COLO668 (cell line): ENCODE data around the gene CTNNA3.
A peak's percentile ranks its signal among the peaks of the same experiment; 100 is the strongest.

Experiments
- DNase-seq: peaks from one replicate; lab custom pipeline; 2025; ENCODE audit not compliant: unreplicated experiment; lab: John Stamatoyannopoulos, UW

Gene CTNNA3

GRCh38 chr10:67141300-67141699 is 554.7 kb downstream of the CTNNA3 start:
- no peak for DNase-seq

DNA sequence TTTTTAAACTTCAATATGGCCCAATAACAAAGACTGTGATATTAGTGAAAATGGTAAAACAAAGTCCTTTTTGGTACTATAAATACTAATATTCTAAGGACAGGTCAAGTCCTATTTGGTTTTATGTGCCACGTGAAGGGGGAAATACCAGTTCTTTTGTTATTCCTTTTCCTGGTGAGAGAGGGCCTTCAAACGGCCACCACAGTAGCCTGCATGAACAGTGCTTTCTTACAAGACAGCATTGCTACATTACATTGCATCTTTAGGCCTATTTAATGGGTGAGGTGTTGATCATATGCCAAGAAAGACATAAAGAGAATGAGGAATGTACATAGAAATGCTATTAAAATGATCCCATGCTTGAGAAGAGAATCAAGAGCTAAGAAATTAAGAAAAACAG is 555.4 kb downstream of the CTNNA3 start:
- DNase-seq: no peak

GRCh38 chr10:67127441-67127840 is 568.6 kb downstream of the CTNNA3 start:
- DNase-seq: no peak

- no peak for DNase-seq
These were observed 576.3 kb downstream of the CTNNA3 start for GRCh38 chr10:67119651-67120050.

GRCh38 chr10:67115972-67116371 is 580.0 kb downstream of the CTNNA3 start:
- no peak for DNase-seq

- DNase-seq: peak; percentile 10
These were observed 581.0 kb downstream of the CTNNA3 start for GRCh38 chr10:67114945-67115344.

DNA sequence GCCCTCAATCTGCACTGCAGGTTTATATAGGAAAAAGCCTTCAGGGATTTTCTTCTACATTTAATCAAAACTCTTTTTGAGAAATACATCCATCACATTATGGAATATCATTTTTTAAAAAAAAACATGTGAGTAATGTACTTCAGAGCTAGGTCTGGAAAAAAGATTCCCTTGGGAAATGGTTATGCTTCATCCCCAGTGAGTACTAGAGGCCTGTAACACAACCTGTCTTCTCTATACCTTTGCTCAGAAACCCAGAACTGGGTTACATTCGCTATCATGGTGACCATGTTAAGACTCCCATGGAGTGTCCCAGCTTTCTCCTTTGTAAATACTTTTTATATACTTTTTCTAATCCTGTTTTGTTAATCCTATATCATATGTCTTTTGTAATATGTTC is 583.2 kb downstream of the CTNNA3 start:
- no peak for DNase-seq

DNA sequence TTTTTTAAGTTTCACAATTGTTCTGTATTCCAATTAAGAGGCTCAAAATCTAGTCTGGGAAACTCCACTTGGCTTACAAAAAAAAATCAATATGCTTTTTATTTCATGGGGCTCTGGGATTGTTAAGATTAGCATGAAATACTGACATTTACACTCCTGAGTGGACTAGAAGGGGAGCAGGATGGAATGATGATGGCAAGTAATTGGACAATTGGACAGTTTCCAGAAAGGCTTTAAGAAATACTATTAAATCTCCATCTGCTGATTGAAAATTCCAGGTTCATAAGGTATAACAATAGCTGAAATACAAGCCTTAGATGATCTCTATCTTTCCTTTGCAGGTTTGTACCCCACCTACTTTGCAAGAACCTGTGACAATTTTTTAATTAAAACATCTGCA is 585.7 kb downstream of the CTNNA3 start:
- no peak for DNase-seq

GRCh38 chr10:67107670-67108069 is 588.3 kb downstream of the CTNNA3 start:
- no peak for DNase-seq

GRCh38 chr10:67100951-67101350 is 595.0 kb downstream of the CTNNA3 start:
- DNase-seq: no peak

- DNase-seq: peak; percentile 0
These were observed 597.5 kb downstream of the CTNNA3 start for GRCh38 chr10:67098461-67098860.

DNA sequence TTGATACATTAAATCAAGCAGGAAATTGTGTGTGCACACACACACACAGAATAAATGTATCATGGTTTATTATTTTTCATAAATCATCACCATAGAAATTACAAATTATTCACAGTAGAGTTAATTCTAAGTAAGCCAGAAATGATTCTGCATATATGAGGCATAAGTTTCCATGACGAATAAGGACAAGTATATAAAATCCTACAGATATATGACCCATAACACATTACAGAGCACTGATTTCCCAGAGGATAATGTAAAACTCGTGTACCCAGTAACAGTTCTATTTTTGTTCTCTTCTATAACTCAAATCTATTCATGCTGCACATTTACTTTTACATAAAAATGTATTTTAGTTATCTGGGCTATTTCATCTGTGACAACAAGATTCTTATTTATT is 600.5 kb downstream of the CTNNA3 start:
- DNase-seq: no peak

GRCh38 chr10:67088036-67088435 is 608.0 kb downstream of the CTNNA3 start:
- no peak for DNase-seq

- no peak for DNase-seq
These were observed 608.9 kb downstream of the CTNNA3 start for GRCh38 chr10:67087135-67087425.

DNA sequence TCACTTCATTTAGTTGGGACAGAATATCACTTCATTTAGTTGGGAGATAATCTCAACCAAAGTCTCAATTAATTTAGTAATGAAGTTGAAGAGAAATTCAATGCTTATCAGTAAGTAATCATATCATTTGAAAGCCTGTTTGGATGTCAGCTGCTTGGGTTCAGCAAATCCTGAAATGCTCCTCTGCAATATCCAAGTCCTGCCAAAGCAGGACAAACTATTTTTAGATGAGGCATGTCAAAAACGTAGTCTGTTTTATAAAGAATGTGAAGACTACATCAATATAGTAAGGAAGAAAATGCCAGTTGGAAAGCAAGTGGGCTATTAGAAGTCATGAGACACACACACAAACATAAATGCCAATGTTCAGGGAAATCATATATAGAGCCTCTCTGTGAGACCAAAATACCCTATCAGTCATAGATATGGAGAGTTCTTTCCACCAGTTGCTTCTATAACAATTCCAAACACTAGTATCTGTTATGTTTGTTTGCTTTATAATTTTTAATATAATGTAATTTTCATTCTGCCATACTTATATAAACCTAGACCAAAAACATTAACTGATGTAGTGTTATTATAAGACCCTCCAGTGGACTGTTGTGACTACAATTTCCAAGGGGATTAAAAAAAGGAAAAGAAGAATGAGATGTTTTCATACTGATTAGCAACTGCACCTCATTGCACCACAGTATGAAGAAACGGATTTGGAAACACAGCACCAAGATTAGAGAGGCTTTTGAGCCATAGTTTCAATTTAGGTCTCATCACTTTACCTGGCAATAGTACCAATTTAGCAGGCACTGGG is 609.5 kb downstream of the CTNNA3 start:
- DNase-seq: no peak

DNA sequence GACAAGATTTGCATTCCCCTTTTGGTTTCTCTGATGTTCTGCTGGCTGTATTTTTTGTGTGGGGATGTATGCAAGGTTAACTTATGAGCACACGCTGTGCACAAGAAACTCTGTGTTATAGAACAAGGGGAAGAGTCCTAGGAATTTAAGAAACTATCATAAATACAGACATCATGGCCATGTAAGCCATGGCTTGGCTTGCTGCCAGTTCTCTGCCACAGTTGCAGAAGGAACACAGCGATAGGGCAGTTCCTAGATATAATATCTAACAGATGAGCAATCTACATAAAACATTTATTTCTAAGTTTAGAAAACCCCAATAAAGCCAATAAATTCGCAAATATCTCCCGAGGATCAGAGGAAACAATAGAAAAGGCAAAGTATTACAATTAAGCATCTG is 616.9 kb downstream of the CTNNA3 start:
- DNase-seq: peak; percentile 0

DNA sequence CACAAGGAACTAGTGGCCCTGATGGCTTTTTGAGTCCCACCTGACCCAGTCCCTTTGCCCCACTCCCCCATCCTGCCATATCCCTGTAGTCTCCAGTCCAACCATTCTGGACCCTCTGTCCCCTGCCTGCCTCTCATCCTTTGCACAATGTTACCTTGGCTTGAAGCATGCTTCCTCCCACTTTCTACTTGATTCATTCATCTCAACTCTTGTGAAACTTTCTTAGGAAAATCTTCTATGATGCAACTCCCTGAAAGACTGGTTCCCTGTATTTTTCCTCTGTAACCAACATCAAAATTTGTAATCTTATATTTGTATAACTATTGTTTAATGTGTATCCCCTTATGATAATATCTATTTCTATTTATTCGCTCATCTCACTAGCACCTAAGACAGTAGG is 618.6 kb downstream of the CTNNA3 start:
- no peak for DNase-seq

- DNase-seq: no peak
These were observed 619.9 kb downstream of the CTNNA3 start for GRCh38 chr10:67076144-67076543.

GRCh38 chr10:67075491-67075971 is 620.5 kb downstream of the CTNNA3 start:
- DNase-seq: no peak

DNA sequence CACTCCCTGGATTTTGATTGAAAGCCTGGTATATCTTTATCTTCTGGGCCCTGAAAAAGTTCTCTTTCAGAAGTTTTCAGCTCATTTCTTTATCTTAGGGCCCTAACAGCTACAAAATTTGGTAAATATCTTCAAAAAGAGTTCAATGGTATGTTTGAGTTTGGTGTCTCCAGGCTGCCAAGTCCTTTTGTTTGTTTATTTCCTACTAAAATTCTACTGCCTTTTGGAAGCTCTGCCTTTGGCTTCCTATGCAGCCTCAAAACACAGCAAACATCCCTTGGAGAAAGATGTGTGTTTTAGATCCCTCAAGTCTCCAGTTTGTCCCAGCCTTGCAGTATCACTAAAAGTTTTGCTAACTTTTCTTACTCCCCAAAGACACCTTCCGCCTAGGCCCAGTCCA is 623.3 kb downstream of the CTNNA3 start:
- no peak for DNase-seq

DNA sequence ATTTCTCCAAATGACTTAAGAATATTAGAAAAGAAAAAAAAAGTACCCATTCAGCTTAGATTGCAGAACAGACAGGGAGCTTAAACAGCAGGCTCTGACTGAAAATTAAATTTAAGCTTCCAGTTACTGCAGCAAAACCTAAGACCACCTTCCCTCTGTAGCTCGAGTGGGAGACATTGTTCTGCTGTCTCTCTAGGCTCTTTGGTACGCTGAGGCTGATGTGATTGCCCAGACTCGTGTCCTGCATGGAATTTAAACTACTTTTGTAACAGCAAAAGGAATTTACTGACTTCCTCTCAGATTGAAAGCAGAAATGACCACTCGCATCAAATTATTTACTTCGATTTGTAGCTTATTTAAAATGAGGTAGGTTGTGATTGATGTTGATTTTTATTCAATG is 645.6 kb downstream of the CTNNA3 start:
- no peak for DNase-seq

DNA sequence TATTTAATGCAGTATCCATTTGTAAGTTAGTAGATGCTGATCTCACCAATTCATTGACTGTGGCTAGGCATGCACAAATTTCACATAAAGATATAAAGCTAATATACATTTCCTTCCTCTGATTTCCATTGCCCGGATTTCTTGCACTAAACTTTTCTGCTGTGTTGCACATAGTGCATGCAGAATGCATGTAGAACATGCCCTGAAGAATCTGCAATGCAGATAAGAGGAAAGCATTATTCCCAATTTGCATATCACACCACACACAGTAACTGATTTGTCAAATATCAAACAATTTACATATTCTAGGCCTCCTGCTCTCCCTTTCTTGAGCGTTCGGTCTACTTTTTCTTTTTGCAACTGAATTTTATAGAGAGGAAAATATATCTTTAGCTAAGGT is 646.0 kb downstream of the CTNNA3 start:
- no peak for DNase-seq

GRCh38 chr10:67046507-67046906 is 649.5 kb downstream of the CTNNA3 start:
- DNase-seq: no peak
